Heart left ventricle (tissue), 16 donors: ENCODE data around the gene ASB10. TPM values are rescaled to one million over a fixed set of nuclear protein-coding genes. Genes with fewer than 3 reads are reported as not detected.

Experiments used
- ATAC-seq, 4 donors: fragments of 200-7000 bp; cut with Tn5 transposase; one replicate each; pipeline ENCODE4 v1.9.1; 2020 to 2022; ENCODE audit warnings: moderate library complexity in 4 of 4, mild to moderate bottlenecking in 3 of 4, moderate number of reproducible peaks in 1 of 4
- DNase-seq, 5 donors: peaks; one replicate each; pipeline ENCODE4 v3.0.0-alpha.2; 2020
- H3K27ac ChIP-seq, 12 donors: fragments of 200-600 bp; sonication (generic) in 4 of 12; one replicate each; pipeline versions ENCODE4 v1.5.0 to v1.8.0; 2016 to 2022; ENCODE audit warnings: mild to moderate bottlenecking in 2 of 12
- H3K27me3 ChIP-seq, 9 donors: fragments of 200-600 bp; sonication (generic) in 2 of 9; one replicate each; pipeline versions ENCODE4 v1.5.1 to v1.8.0; 2016 to 2022; ENCODE audit warnings: mild to moderate bottlenecking in 3 of 9
- H3K36me3 ChIP-seq, 9 donors: fragments of 200-600 bp; sonication (generic) in 2 of 9; one replicate each; pipeline versions ENCODE4 v1.5.0 to v1.8.0; 2018 to 2022; ENCODE audit warnings: mild to moderate bottlenecking in 2 of 9
- H3K4me1 ChIP-seq, 12 donors: fragments of 200-600 bp; sonication (generic) in 4 of 12; one replicate each; pipeline versions ENCODE4 v1.5.0 to v1.8.0; 2016 to 2022; ENCODE audit warnings: mild to moderate bottlenecking in 3 of 12
- H3K4me3 ChIP-seq, 12 donors: fragments of 200-600 bp; sonication (generic) in 4 of 12; one replicate each; pipeline versions ENCODE4 v1.5.0 to v1.8.0; 2017 to 2022; ENCODE audit warnings: mild to moderate bottlenecking in 9 of 12, moderate library complexity in 4 of 12
- H3K9me3 ChIP-seq, 12 donors: fragments of 200-600 bp; sonication (generic) in 4 of 12; one replicate each; pipeline versions ENCODE4 v1.5.0 to v1.8.0; 2016 to 2022; ENCODE audit warnings: mild to moderate bottlenecking in 1 of 12
- CTCF ChIP-seq, 12 donors: fragments of 200-600 bp; sonication (generic) in 4 of 12; IDR thresholded peaks; one replicate each; pipeline versions ENCODE4 v1.5.0 to v1.8.0; 2018 to 2022; ENCODE audit warnings: antibody characterized with exemption in 12 of 12, mild to moderate bottlenecking in 5 of 12
- POLR2A ChIP-seq, 2 donors: fragments of 450-650 bp; IDR thresholded peaks; one replicate each; pipeline ENCODE4 v1.6.1; 2017; ENCODE audit warnings: antibody characterized with exemption in 2 of 2, mild to moderate bottlenecking in 2 of 2, moderate library complexity in 2 of 2
- WGBS, 4 donors: extraction: QIAGEN DNeasy Blood & Tissue Kit in 2 of 4; methylation state at CpG; one replicate each; pipeline versions ENCODE4 v1.1.5 to v1.1.7; 2013 to 2018; 5-methylcytosine and 5-hydroxymethylcytosine counted together
- intact Hi-C, 10 donors: fragments of 100-400 bp; cut with DNase I; formaldehyde crosslinking; loops; one replicate each; pipeline versions ENCODE4 v1.11.1 to v1.14.2; 2022
- polyA plus RNA-seq, 2 donors: library from polyadenylated mRNA; stranded (reverse); fragments of 200-250 nt; gene quantifications; one replicate each; pipeline ENCODE4 v1.2.3, GENCODE V29; 2013
- total RNA-seq, 9 donors: library from RNA; depleted of rRNA in 2 of 9; stranded (reverse); fragments of >200 nt in 2 of 9; fragmentation: NEBNext Ultra II Directional in 3 of 9; extraction: Animal tissue kit (Norgen Biotek cat#: 25700) in 3 of 9; gene quantifications; one replicate each; pipeline versions ENCODE4 v1.1.0 to v1.2.4, GENCODE V29; 2016 to 2023
- donor health status: ischemic (EF 13 %, LVEDD 7.1; RV severe dilation, severe dysfunction).
- donor health status: healthy with polysubstance abuse.
- donor health status: DM: no; HTN: yes; CAD: no.
- donor health status: DM: no; HTN: no; CAD: no.
- donor health status: ischemic (EF 25% LVEDD 6.9; RV normal size, moderate dysfunction).
- donor health status: ischemic (EF 25% LVEDD 5.7; RV mildly dilated, moderate dysfunction).
- donor health status: healthy.
- donor health status: DM: yes; HTN: yes; CAD: no.
- donor health status: ischemic (EF 35%, LVEDD 5.7; RV mildly dilated, moderate dysfunction).
- donor health status: nonischemic (EF 11% LVEDD 7.7; RV severe dilation, severe dysfunction).
- donor health status: DM: yes; HTN: yes; CAD: no.
- donor health status: PGD.
- donor health status: ischemic (EF 29% LVEDD 5.4; RV normal size, mild dysfunction).
- donor health status: nonischemic (EF 23%, LVEDD 6.1; RV moderate dilation, normal function).

ASB10 gene
- total and polyA plus RNA-seq, 11 donors: 6.9 to 37.1 (median 25.5) TPM

GRCh38 chr7:151226875-151227782 is 40.1 kb upstream of the ASB10 start, which contains the start of gene ABCF2:
Gene ABCF2, minus strand, starts transcription at chr7:151227205. Its CDS starts 747 bp downstream, at chr7:151226458.
- no peaks in the 10 kb centered on the region for H3K27me3 ChIP-seq
- peaks cover 3 to 39% (median 27%) of the 10 kb centered on the region in 12 donors for H3K4me1 ChIP-seq
- intact Hi-C loops: loop anchor here in 1 of 10 donors (10.0 kb wide), 1 partner anchor 172 kb away; the partner anchor contains the start of genes CDK5 and SLC4A2
- TF ChIP-seq CTCF (IDR thresholded peaks at IDR 0.05) (peak in 1 of 12 donors; percentile 10), POLR2A (IDR thresholded peaks at IDR 0.05) (no peak)
- peaks cover 0 to 35% (median 29%) of the 10 kb centered on the region in 9 donors for H3K36me3 ChIP-seq
- peak; percentile 99 to 100 (median 99) for ATAC-seq
- H3K27ac ChIP-seq: peak within 1 kb of the TSS in 11 of 12 donors; percentile 69 to 87 (median 81)
- 0 to 1% (median 1%) methylated on average over 54 to 68 of the region's 68 CpGs for WGBS, 4 donors
- DNase-seq: peak; percentile 98 to 99 (median 99)
- no peaks in the 10 kb centered on the region for H3K9me3 ChIP-seq
- peak within 1 kb of the TSS; percentile 76 to 99 (median 89) for H3K4me3 ChIP-seq

- peaks cover 0 to 41% (median 35%) of the 10 kb centered on the region in 9 donors for H3K36me3 ChIP-seq
- peak overlapping the region; percentile 76 to 99 (median 89) for H3K4me3 ChIP-seq
- H3K27ac ChIP-seq: peak overlapping the region in 11 of 12 donors; percentile 23 to 87 (median 79)
- intact Hi-C loops: loop anchor here in 1 of 10 donors (10.0 kb wide), 1 partner anchor 172 kb away; the partner anchor contains the start of genes CDK5 and SLC4A2
- TF ChIP-seq POLR2A (IDR thresholded peaks at IDR 0.05) (no peak), CTCF (IDR thresholded peaks at IDR 0.05) (no peak)
- DNase-seq (no peak), ATAC-seq (peak in 3 of 4 donors; percentile 0 to 5 (median 2))
- no peaks in the 10 kb centered on the region for H3K9me3 ChIP-seq
- H3K4me1 ChIP-seq: peaks cover 3 to 35% (median 22%) of the 10 kb centered on the region in 12 donors
- WGBS, 4 donors: 1 to 2% (median 1%) methylated on average over 15 of the region's 15 CpGs
- H3K27me3 ChIP-seq: no peaks in the 10 kb centered on the region
These were observed 39.5 kb upstream of the ASB10 start for GRCh38 chr7:151226560-151226874.

- Histone ChIP-seq H3K36me3 (peaks cover 0 to 46% (median 40%) of the 10 kb centered on the region in 9 donors), H3K27ac (peak overlapping the region in 4 of 12 donors; percentile 69 to 87 (median 78)), H3K4me1 (peaks cover 3 to 30% (median 20%) of the 10 kb centered on the region in 12 donors), H3K9me3 (no peaks in the 10 kb centered on the region), H3K4me3 (peak overlapping the region; percentile 76 to 99 (median 89)), H3K27me3 (no peaks in the 10 kb centered on the region)
- WGBS, 4 donors: 56 to 64% (median 61%) methylated on average over 8 of the region's 8 CpGs
- TF ChIP-seq CTCF (IDR thresholded peaks at IDR 0.05) (no peak), POLR2A (IDR thresholded peaks at IDR 0.05) (no peak)
- DNase-seq (no peak), ATAC-seq (no peak)
- intact Hi-C loops: loop anchor here in 1 of 10 donors (10.0 kb wide), 1 partner anchor 171 kb away; the partner anchor contains the start of genes CDK5 and SLC4A2
These were observed 39.0 kb upstream of the ASB10 start for GRCh38 chr7:151225948-151226510.
